Endothelial cell of hepatic sinusoid (primary cell): ENCODE measurements around the gene CDH13.

ENCODE experiments used
- in situ Hi-C: cut with HindIII; loops from 2 replicates; pipeline ENCODE4 v1.10.0; 2017; ENCODE audit warnings: low sequenced_read_pairs

The CDH13 gene

GRCh38 chr16:83200005-83200779, 573.4 kb downstream of the CDH13 start:
- in situ Hi-C loops = loop anchor here (5.0 kb wide), 1 partner anchor 33 kb away; no protein-coding TSS in a partner anchor

DNA sequence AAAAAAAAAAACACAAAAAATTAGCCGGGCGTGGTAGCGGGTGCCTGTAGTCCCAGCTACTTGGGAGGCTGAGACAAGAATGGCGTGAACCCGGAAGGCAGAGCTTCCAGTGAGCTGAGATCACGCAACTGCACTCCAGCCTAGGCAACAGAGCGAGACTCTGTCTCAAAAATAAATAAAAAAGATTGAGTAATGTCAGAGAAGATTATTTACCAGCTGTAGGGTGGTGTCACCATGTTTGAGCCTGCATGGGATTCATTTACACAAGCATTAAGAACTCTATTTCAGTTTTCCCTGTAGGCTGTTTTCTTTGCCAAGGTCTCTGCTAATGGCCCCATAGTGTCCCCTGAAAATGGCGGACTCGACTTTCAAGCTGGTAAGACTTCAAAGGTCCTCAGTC, 575.0 kb downstream of the CDH13 start:
- in situ Hi-C loops = loop anchor here (5.0 kb wide), 1 partner anchor 34 kb away; no protein-coding TSS in a partner anchor

DNA sequence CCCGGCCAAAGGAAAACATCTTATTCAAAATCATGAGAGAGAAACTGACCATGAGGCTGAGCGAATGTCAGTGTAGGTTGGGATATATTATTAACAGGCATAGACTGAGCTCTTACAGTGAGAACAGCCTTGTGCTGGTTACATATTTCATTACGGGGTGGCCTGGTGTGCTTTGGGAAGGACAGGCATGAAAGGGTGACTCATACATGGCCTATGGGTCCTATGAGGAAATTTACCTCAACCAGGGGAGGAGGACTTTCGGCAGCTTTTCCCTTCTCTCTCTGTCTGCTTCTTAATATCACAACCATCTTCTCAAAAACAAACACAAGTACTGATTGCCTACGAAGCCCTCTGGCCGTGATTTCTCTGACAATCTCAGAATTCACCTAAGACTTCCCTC, 579.1 kb downstream of the CDH13 start:
- in situ Hi-C loops = no loop called here

GRCh38 chr16:83206426-83206825, 579.7 kb downstream of the CDH13 start:
- in situ Hi-C loops = no loop called here

DNA sequence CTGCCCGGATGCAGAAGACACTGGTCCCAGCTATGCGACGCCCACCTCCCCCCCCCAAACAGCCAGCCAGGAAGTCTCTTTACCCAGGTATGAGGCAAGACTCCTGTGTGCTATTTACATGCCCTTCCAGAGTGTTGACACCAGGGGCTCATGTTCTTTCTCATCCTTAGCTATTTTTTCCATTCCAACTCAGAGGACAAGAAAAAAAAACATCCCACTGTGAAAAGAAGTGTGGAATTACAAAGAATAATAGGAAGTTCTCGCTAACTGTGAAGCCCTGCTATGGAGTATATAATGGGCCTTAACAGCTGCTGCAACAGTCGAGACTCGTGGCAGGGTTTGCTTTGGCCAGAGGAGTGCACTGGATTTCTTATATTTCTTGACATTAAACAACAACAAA, 584.9 kb downstream of the CDH13 start:
- in situ Hi-C loops = no loop called here

GRCh38 chr16:83212301-83212841, 585.6 kb downstream of the CDH13 start:
- in situ Hi-C loops = no loop called here

DNA sequence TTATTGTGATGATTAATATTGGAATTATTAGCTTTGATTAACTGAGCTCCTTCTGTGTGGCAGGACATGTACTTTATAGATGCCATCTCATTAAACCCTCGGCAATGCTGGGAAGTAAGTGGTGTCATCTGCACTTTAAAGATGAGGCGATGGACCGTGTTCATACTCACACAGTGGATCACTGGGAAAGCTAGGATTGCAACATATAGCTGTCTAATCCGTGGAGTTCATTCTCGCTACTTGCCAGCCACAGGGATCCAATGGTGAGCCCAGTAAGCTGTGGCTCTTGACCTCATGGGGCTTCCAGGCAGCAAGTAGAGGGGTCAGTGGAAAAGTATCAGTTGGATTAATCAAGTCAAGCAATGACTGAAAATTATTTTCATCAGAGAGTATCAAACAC, 587.9 kb downstream of the CDH13 start:
- in situ Hi-C loops = no loop called here

DNA sequence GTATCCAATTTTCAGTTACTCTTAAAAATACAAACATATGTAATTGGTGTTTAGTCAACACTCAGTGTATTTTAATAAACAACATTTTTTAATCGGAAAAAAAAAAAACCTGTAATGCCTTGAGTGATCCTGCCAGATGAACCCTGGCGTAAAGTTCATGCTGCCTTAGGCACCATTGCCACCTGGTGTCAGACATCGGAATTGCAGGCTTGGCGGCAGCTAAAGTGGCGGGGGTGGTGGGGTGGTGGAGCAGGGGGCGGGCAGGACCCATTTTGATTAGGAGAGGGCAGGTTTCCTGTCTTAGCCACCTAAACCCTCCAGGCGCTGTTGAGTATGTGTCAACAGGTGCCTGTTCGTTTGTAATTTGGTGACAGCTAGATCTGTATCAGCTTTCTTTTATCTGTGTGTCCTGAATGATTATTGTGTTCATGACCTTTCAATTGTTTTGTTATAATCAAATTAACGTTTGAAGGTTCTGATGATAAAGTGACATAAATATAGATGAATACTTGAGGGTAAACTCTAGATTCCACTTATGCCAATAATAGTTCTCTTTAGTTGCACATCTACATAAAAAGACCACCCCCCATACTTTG, 588.7 kb downstream of the CDH13 start:
- in situ Hi-C loops = no loop called here

- in situ Hi-C loops = no loop called here
Measured at GRCh38 chr16:83219285-83219684, 592.5 kb downstream of the CDH13 start.

- in situ Hi-C loops = no loop called here
Measured at GRCh38 chr16:83220066-83220465, 593.3 kb downstream of the CDH13 start.

DNA sequence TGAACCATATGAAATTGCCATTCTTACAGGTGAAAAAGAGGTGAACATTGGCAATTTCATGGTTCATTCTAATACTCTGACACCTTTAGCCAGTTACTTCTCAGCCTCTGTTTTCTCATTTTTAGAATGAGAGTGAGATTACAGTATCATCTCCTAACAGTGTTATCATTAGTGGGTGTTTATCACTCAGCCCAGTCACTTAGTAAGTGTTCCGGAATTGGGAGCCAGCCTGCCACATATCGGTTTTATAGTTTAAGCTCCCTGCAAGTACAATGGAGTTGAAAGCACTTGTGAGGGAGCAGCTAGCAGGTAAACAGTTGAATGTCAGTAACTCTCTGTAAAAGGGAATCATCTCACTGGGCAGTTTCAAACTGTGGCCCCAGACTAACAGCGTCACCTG, 597.9 kb downstream of the CDH13 start:
- in situ Hi-C loops = no loop called here

DNA sequence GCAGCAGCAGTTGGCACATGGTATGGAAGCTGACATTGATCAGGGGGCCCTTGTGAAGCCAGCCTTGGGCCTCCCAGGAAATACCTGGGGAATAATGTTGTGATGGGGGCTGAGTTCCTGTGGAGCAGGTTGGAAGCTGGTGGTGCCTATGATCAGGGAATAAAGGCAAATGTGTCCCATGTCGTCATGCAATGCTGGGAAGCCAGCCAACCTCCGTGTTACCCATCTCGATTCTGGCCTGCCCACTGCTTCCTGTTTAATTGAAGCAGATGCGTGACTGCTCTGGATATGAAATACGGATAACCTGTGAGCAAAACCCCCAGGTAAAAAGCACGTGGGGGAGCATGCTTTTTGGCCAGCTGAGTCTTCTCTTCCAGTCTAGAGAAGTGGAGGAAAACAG, 600.6 kb downstream of the CDH13 start:
- in situ Hi-C loops = no loop called here

DNA sequence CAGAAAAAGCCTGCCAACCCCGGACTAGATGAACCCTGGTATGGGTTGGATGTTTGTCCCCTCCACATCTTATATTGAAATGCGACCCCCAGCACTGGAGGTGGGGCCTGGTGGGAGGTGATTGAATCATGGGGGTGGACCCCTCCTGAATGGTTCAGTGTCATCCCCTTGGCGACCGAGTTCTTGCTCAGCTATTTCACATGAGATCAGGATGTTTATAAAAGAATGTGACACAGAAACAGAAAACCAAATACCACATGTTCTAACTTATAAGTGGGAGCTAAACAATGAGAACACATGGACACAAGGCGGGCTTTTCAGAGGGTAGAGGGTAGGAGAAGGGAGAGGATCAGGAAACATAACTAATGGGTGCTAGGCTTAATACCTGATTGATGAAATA, 605.0 kb downstream of the CDH13 start:
- in situ Hi-C loops = no loop called here

DNA sequence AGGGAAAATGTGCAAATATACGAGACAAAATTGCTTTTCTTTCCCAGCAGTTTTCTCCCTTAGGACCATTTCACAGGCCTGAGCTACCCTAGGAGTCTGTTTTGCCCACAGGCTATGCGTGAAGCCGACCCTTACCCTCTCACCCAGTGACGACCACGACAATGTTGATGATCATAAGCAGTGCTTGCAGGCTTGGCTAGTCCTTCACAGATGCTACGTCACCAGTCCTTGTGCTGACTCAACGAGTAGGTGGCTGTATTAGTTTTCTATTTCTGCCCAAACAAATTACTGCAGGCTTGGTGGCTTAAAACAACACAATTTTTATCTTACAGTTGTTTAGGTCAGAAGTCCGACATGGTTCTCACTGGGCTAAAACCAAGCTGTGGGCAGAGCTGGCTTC, 606.4 kb downstream of the CDH13 start:
- in situ Hi-C loops = no loop called here

GRCh38 chr16:83238949-83239691, 612.4 kb downstream of the CDH13 start:
- in situ Hi-C loops = no loop called here

- in situ Hi-C loops = no loop called here
Measured at GRCh38 chr16:83244057-83244456, 617.3 kb downstream of the CDH13 start.

DNA sequence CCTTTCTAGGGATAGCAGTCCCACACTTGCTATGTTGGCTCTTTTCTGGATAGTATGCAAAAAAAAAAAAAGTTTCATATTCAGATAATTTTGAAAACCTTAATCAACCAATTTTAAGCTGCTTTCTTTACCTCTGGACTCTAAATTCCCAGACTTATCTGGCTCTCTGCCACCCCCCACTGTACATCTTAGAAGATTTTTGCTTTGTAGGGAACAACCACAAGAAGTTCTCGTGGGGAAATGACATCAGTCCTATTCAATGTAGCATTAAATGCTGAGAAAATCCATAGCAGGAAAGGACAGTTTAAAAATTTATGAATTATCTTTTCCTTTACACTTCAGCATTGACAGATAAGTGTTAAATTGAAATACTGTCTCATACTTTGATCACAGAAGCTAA, 618.3 kb downstream of the CDH13 start:
- in situ Hi-C loops = no loop called here

DNA sequence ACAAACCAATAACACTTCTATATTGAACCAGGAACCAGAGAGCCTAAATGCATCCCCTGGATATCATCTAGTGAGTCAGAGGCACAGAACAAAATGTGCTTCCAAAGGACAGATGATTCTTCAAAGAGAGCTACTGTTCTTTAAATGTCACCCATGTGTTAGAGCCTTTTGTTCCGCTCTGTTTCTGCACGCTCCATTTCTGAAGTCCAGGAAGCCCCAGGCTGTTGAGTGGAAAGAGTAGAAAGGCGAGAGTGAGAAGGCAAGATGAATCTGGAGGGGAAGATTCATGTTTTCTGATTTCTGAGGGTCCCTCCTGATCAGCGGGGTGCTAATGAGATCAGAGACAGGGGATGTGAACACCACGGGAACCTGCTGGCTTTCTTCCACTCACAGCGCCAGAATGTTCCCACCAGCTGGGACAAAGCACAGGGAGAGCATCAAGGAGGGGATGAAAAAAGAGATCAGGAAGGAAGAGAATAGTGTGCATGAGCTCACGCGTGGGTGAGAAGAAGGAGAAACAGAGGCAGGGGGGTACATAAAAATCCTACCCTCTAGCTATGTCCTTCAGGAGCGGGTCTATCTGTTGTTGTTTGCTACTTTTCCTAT, 621.1 kb downstream of the CDH13 start:
- in situ Hi-C loops = no loop called here

- in situ Hi-C loops = no loop called here
Measured at GRCh38 chr16:83248735-83249463, 622.1 kb downstream of the CDH13 start.

- in situ Hi-C loops = no loop called here
Measured at GRCh38 chr16:83253521-83253920, 626.8 kb downstream of the CDH13 start.
